GM23248 (cell line): ENCODE data around the gene LY6G6D. TPM values are rescaled to one million over a fixed set of nuclear protein-coding genes. Genes with fewer than 3 reads are reported as not detected.
A peak's percentile ranks its signal among the peaks of the same experiment; 100 is the strongest.

ENCODE experiments used
- DNase-seq: peaks from one replicate; pipeline ENCODE4 v3.0.0-alpha.2; 2015
- H2AFZ ChIP-seq: fragments of 200-600 bp; sonication (generic); 2 replicates; pipeline ENCODE4 v1.6.1; 2016; ENCODE audit warnings: antibody characterized with exemption
- H3F3A ChIP-seq: fragments of 200-600 bp; sonication (generic); 2 replicates; pipeline ENCODE4 v1.6.1; 2016; ENCODE audit warnings: mild to moderate bottlenecking, antibody characterized with exemption, mixed run types; ENCODE audit not compliant: insufficient read depth
- H3K27ac ChIP-seq: fragments of 200-600 bp; sonication (generic); 2 replicates; pipeline ENCODE4 v1.5.1; 2016; ENCODE audit warnings: mild to moderate bottlenecking
- H3K27me3 ChIP-seq: fragments of 200-600 bp; sonication (generic); replicated peaks from 2 replicates; pipeline ENCODE4 v1.6.1; 2016; ENCODE audit warnings: mild to moderate bottlenecking; ENCODE audit not compliant: insufficient read depth
- H3K36me3 ChIP-seq: fragments of 200-600 bp; sonication (generic); 2 replicates; pipeline ENCODE4 v1.6.1; 2016; ENCODE audit warnings: low read depth, mild to moderate bottlenecking
- H3K4me1 ChIP-seq: fragments of 200-600 bp; sonication (generic); 2 replicates; pipeline ENCODE4 v1.6.1; 2016; ENCODE audit warnings: mild to moderate bottlenecking; ENCODE audit not compliant: insufficient read depth
- H3K4me2 ChIP-seq: fragments of 200-600 bp; sonication (generic); one replicate; pipeline ENCODE4 v1.6.1; 2016; ENCODE audit warnings: mild to moderate bottlenecking; ENCODE audit not compliant: unreplicated experiment
- H3K4me3 ChIP-seq: fragments of 200-600 bp; sonication (generic); 2 replicates; pipeline ENCODE4 v1.5.1; 2016; ENCODE audit warnings: mild to moderate bottlenecking
- H3K79me2 ChIP-seq: fragments of 200-600 bp; sonication (generic); 2 replicates; pipeline ENCODE4 v1.6.1; 2016; ENCODE audit warnings: mild to moderate bottlenecking; ENCODE audit not compliant: insufficient read depth
- H3K9ac ChIP-seq: fragments of 200-600 bp; sonication (generic); 2 replicates; pipeline ENCODE4 v1.6.1; 2016; ENCODE audit warnings: mild to moderate bottlenecking
- H3K9me2 ChIP-seq: fragments of 200-600 bp; sonication (generic); 2 replicates; pipeline ENCODE4 v1.6.1; 2016; ENCODE audit warnings: mixed run types, mild to moderate bottlenecking, moderate library complexity; ENCODE audit not compliant: insufficient read depth
- H3K9me3 ChIP-seq: fragments of 200-600 bp; sonication (generic); one replicate; pipeline ENCODE4 v1.6.1; 2017; ENCODE audit warnings: low read depth
- H4K20me1 ChIP-seq: fragments of 200-600 bp; sonication (generic); 2 replicates; pipeline ENCODE4 v1.6.0; 2016; ENCODE audit not compliant: insufficient read depth
- EZH2 ChIP-seq: fragments of 200-600 bp; sonication (generic); IDR thresholded peaks from 2 replicates; pipeline ENCODE4 v1.6.1; 2018; ENCODE audit warnings: antibody characterized with exemption, mild to moderate bottlenecking; ENCODE audit not compliant: insufficient read depth, poor library complexity, severe bottlenecking
- EZH2phosphoT487 ChIP-seq: fragments of 200-600 bp; sonication (generic); IDR thresholded peaks from 2 replicates; pipeline ENCODE4 v1.6.1; 2018; ENCODE audit warnings: antibody characterized with exemption, moderate library complexity, mild to moderate bottlenecking, low read depth; ENCODE audit not compliant: insufficient read depth
- WGBS, 2 experiments: methylation state at CpG; one replicate each; pipeline ENCODE4 v1.1.6; 2015 to 2017; ENCODE audit warnings: low lambda C conversion rate in 2 of 2, low coverage in 1 of 2; ENCODE audit errors: missing lambda C conversion rate in 2 of 2; 5-methylcytosine and 5-hydroxymethylcytosine counted together
- in situ Hi-C: fragments of 300-500 bp; cut with MboI; formaldehyde crosslinking; loops from 2 replicates; pipeline ENCODE4 v1.15.0; 2020
- polyA plus RNA-seq: library from polyadenylated mRNA; unstranded; fragments of >200 nt; fragmentation: Nextera tagmentation; extraction: Ambion mirVana; gene quantifications from 2 replicates; pipeline ENCODE4 v1.2.1, GENCODE V29; 2016
- total RNA-seq: library from RNA; depleted of rRNA; stranded (reverse); fragments of >200 nt; shearing (Covaris generic); gene quantifications from 2 replicates; pipeline ENCODE4 v1.2.3, GENCODE V29; 2014

LY6G6D gene
- total and polyA plus RNA-seq, 2 experiments from 2014 or later: not detected

GRCh38 chr6:31676322-31676903 is 38.7 kb upstream of the LY6G6D start:
- Histone ChIP-seq H3K27me3 (no peaks in the 10 kb centered on the region), H3K9me3 (no peaks in the 10 kb centered on the region), H4K20me1 (no peaks in the 10 kb centered on the region), H3K27ac (no peak overlapping the region), H3K79me2 (no peaks in the 10 kb centered on the region), H3K9ac (no peak overlapping the region), H3F3A (peaks cover 32% of the 10 kb centered on the region), H3K36me3 (peaks cover 7% of the 10 kb centered on the region; the same call in 1 of the 2 replicates), H3K4me3 (no peak overlapping the region), H3K4me2 (no peak overlapping the region), H2AFZ (peak overlapping the region; percentile 45; the same call in 1 of the 2 replicates), H3K9me2 (no peaks in the 10 kb centered on the region), H3K4me1 (peaks cover 4% of the 10 kb centered on the region; the same call in 1 of the 2 replicates)
- WGBS, 2 experiments: 88 to 89% methylated on average over 4 of the region's 4 CpGs
- DNase-seq: no peak
- no peak for TF ChIP-seq EZH2
- no peak for TF ChIP-seq EZH2phosphoT487
- in situ Hi-C loops: no loop called here

DNA sequence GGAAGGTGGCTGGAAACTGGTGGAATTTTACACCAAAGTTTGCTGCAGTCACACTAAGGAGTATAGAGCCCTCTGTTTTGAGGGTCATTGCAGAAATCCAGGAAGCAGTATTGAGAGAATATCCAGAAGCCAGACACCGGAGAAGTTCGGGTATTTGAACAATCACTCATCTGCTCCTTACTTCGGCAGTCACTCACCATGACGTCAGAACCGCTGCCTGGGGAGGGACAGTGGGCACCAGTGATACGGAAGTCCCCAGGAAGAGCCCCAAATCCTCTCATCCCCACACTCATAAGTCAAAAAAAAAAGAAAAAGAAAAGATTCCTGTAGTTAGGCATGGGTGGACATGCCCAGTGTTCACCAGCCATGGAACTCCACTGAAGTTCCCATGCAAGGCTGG is 38.2 kb upstream of the LY6G6D start:
- in situ Hi-C loops: no loop called here

DNA sequence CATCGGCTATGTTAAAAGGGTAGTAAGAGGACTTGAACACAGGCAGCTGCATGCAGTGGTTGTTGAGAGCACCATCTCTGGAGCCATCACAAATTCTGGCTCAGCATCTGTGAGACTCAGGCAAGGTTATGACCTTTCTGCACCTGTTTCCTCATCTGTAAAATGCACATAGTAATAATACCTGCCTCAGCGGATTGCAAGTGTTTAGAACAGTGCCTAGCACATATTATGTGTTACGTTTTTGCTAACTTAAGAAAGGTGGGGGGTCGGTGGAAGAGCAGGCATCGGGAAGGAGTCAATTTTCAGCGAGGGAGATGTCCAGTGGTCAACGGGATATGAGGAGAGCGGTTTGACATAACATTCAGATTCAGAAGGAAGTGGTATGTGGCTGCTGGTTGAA is 37.2 kb upstream of the LY6G6D start:
- Histone ChIP-seq H3K4me1 (peaks cover 9% of the 10 kb centered on the region; the same call in 1 of the 2 replicates), H3K9ac (no peak overlapping the region), H3K36me3 (no peaks in the 10 kb centered on the region), H3K4me3 (no peak overlapping the region), H2AFZ (no peak overlapping the region), H3K4me2 (no peak overlapping the region), H4K20me1 (no peaks in the 10 kb centered on the region), H3K9me3 (no peaks in the 10 kb centered on the region), H3K27ac (no peak overlapping the region), H3K9me2 (no peaks in the 10 kb centered on the region), H3K27me3 (no peaks in the 10 kb centered on the region), H3K79me2 (no peaks in the 10 kb centered on the region), H3F3A (peaks cover 35% of the 10 kb centered on the region)
- WGBS, 2 experiments: 69 to 79% methylated on average over 8 of the region's 8 CpGs
- no peak for DNase-seq
- TF ChIP-seq EZH2phosphoT487 (no peak), EZH2 (no peak)
- in situ Hi-C loops: no loop called here

More for the DNA sequence above, 38.2 kb upstream of the LY6G6D start:
- H3K79me2 ChIP-seq: no peaks in the 10 kb centered on the region
- peaks cover 36% of the 10 kb centered on the region for H3F3A ChIP-seq
- H4K20me1 ChIP-seq: no peaks in the 10 kb centered on the region
- H3K4me3 ChIP-seq: no peak overlapping the region
- no peak overlapping the region for H3K27ac ChIP-seq
- DNase-seq: peak; percentile 36
- H3K9me3 ChIP-seq: no peaks in the 10 kb centered on the region
- peaks cover 5% of the 10 kb centered on the region; the same call in 1 of the 2 replicates for H3K36me3 ChIP-seq
- H3K4me2 ChIP-seq: no peak overlapping the region
- H3K9me2 ChIP-seq: no peaks in the 10 kb centered on the region
- TF ChIP-seq EZH2 (no peak), EZH2phosphoT487 (no peak)
- no peaks in the 10 kb centered on the region for H3K27me3 ChIP-seq
- 10 to 21% methylated on average over 6 of the region's 6 CpGs for WGBS, 2 experiments
- peaks cover 9% of the 10 kb centered on the region; the same call in 1 of the 2 replicates for H3K4me1 ChIP-seq
- H2AFZ ChIP-seq: peak overlapping the region; percentile 45
- no peak overlapping the region for H3K9ac ChIP-seq

- Histone ChIP-seq H3K9me2 (no peaks in the 10 kb centered on the region), H3K9me3 (no peaks in the 10 kb centered on the region), H3K9ac (peak within 1 kb of the TSS; percentile 79), H3K27me3 (no peaks in the 10 kb centered on the region), H3F3A (peaks cover 29% of the 10 kb centered on the region), H3K4me2 (peak within 1 kb of the TSS; percentile 91), H4K20me1 (no peaks in the 10 kb centered on the region), H3K36me3 (no peaks in the 10 kb centered on the region), H3K4me3 (peak within 1 kb of the TSS; percentile 79), H2AFZ (peak within 1 kb of the TSS; percentile 93), H3K4me1 (peaks cover 9% of the 10 kb centered on the region; the same call in 1 of the 2 replicates), H3K79me2 (no peaks in the 10 kb centered on the region), H3K27ac (peak within 1 kb of the TSS; percentile 69)
- peak; percentile 93 for DNase-seq
- WGBS, 2 experiments: 13% methylated on average over 17 of the region's 17 CpGs
- TF ChIP-seq EZH2phosphoT487 (no peak), EZH2 (no peak)
- in situ Hi-C loops: no loop called here
Observed at GRCh38 chr6:31680226-31681134, 34.7 kb upstream of the LY6G6D start, which contains the start of gene LY6G5C. LY6G5C (minus strand) TSS chr6:31681067; CDS start chr6:31680373, 694 bp downstream.
